Thyroid gland (tissue), 4 donors: ENCODE results near the gene C19orf25.

Experiments used
- POLR2A ChIP-seq, 2 donors: fragments of 450-650 bp; IDR thresholded peaks; one replicate each; pipeline ENCODE4 v1.6.1; 2017; ENCODE audit warnings: antibody characterized with exemption in 2 of 2, mild to moderate bottlenecking in 2 of 2, moderate library complexity in 1 of 2
- TF ChIP-seq, protein P1 (sequence below), 6 experiments: fragments of 200-600 bp in 3 of 6; fragments of 450-650 bp in 3 of 6; sonication (generic) in 3 of 6; IDR thresholded peaks; one replicate each; pipeline ENCODE4 v1.5.1; 2016 to 2019; ENCODE audit warnings: antibody characterized with exemption in 6 of 6, mild to moderate bottlenecking in 2 of 6, inconsistent platforms in 1 of 6, moderate library complexity in 1 of 6

- TF ChIP-seq, protein P1, sequence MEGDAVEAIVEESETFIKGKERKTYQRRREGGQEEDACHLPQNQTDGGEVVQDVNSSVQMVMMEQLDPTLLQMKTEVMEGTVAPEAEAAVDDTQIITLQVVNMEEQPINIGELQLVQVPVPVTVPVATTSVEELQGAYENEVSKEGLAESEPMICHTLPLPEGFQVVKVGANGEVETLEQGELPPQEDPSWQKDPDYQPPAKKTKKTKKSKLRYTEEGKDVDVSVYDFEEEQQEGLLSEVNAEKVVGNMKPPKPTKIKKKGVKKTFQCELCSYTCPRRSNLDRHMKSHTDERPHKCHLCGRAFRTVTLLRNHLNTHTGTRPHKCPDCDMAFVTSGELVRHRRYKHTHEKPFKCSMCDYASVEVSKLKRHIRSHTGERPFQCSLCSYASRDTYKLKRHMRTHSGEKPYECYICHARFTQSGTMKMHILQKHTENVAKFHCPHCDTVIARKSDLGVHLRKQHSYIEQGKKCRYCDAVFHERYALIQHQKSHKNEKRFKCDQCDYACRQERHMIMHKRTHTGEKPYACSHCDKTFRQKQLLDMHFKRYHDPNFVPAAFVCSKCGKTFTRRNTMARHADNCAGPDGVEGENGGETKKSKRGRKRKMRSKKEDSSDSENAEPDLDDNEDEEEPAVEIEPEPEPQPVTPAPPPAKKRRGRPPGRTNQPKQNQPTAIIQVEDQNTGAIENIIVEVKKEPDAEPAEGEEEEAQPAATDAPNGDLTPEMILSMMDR (IDR thresholded peaks at IDR 0.05), result no peak
- TF ChIP-seq POLR2A (IDR thresholded peaks at IDR 0.05), result no peak
Measured at GRCh38 chr19:1482361-1483130, 3.5 kb upstream of the C19orf25 start.
